ENCODE measurements around the gene LMF1. TPM values are rescaled to one million over a fixed set of nuclear protein-coding genes. Genes with fewer than 3 reads are reported as not detected.

Gene LMF1
- total and polyA plus RNA-seq, 2 of the 8 experiments (the other 6 are each of a cell fraction or from before 2014, with no cell fraction given), result 3.5 to 9.1 TPM

DNA sequence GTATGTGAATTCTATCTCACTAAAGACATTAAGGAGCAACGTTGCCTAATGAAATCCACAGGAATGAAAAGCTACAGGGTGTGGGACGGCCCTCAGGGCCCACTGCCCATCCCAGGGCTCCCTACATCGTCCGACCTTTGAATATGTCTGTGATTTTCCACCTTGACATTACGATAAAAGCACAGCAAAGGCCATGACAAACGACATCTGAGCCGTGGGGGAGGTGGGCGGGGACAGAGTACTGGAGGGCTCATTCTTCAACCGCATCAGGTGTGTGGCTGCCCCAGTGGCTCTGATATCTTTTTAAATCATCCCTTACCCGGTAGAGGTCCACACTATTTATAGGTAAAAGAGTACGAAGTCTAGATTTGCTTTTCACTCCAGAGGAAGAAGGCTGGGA, 35.1 kb downstream of the LMF1 start:
- H3K27me3 ChIP-seq (replicated peaks in 1 of 4; ENCODE audit: control insufficient read depth in 3 of 4, extremely low read depth in 1 of 4, insufficient read depth in 3 of 4, low read length in 3 of 4), result no peaks in the 10 kb centered on the region
- H2BK120ac ChIP-seq (replicated peaks; ENCODE audit: low read depth, low read length), result no peak overlapping the region
- no peak overlapping the region for H2BK12ac ChIP-seq (ENCODE audit: low read depth, low read length)
- H4K20me1 ChIP-seq (replicated peaks in 1 of 2; ENCODE audit: control insufficient read depth in 1 of 2, insufficient read depth in 2 of 2, low read length in 2 of 2), result no peaks in the 10 kb centered on the region
- no peak overlapping the region for H3K14ac ChIP-seq (ENCODE audit: insufficient read length)
- H3K4ac ChIP-seq (replicated peaks; ENCODE audit: insufficient read length, low read depth, low read length), result no peak overlapping the region
- no peak overlapping the region for H3K18ac ChIP-seq (ENCODE audit: extremely low read depth, low read length)
- peaks cover 4 to 56% of the 10 kb centered on the region in 2 experiments; a peak in 3 of 4 replicates for H3K9me3 ChIP-seq (ENCODE audit: insufficient read depth in 2 of 2, low read depth in 1 of 2, low read length in 1 of 2)
- no peak overlapping the region for H3K9ac ChIP-seq (replicated peaks in 1 of 4; ENCODE audit: extremely low read depth in 1 of 4, low read depth in 3 of 4, low read length in 3 of 4)
- FAIRE-seq, result no peak
- POLR2A ChIA-PET (ENCODE audit: partially characterized antibody), result no interaction called here
- H3K4me2 ChIP-seq (ENCODE audit: insufficient read depth in 1 of 2, low read depth in 2 of 2, low read length in 2 of 2), result no peak overlapping the region
- H2BK20ac ChIP-seq (ENCODE audit: low read length), result no peak overlapping the region
- H4K5ac ChIP-seq (ENCODE audit: insufficient read length, low read depth, low read length), result no peak overlapping the region
- H3K27ac ChIP-seq (ENCODE audit: low read depth, low read length), result no peak overlapping the region
- no peaks in the 10 kb centered on the region for H3K79me1 ChIP-seq (ENCODE audit: low read depth, low read length)
- H3K23ac ChIP-seq (ENCODE audit: insufficient read length), result no peak overlapping the region
- CTCF ChIA-PET (ENCODE audit: partially characterized antibody), result no interaction called here
- no peak overlapping the region for H4K91ac ChIP-seq (replicated peaks; ENCODE audit: insufficient read length, low read length)
- WGBS, 2 experiments (ENCODE audit: extremely low coverage in 1 of 2, insufficient coverage in 1 of 2, insufficient read length in 1 of 2, insufficient replicate concordance in 2 of 2, low coverage in 1 of 2, low lambda C conversion rate in 2 of 2, missing lambda C conversion rate in 1 of 2), result 78% methylated on average over 11 of the region's 11 CpGs; no CpG with 5 or more reads in 1 of the 2 experiments
- no peak overlapping the region for H4K8ac ChIP-seq (ENCODE audit: extremely low read depth, insufficient read depth, low read length)
- no peak overlapping the region for H2AFZ ChIP-seq (ENCODE audit: low read length)
- DNase-seq (ENCODE audit: low read depth in 1 of 2, low spot score in 2 of 2), result no peak
- no peaks in the 10 kb centered on the region for H3K23me2 ChIP-seq (ENCODE audit: low read depth, low read length)
- no peak overlapping the region for H2BK15ac ChIP-seq (ENCODE audit: low read length)
- TF ChIP-seq EGR1 (IDR thresholded peaks at IDR 0.05; ENCODE audit: borderline replicate concordance, low read depth, low read length) (no peak), PHF8 (conservative IDR thresholded peaks at IDR 0.05; ENCODE audit: low read depth, low read length) (no peak), CREB1 (IDR thresholded peaks at IDR 0.05) (no peak), SP4 (IDR thresholded peaks at IDR 0.05; ENCODE audit: low read length) (no peak), TBP (IDR thresholded peaks at IDR 0.05; ENCODE audit: low read depth, low read length) (no peak), SUZ12 (IDR thresholded peaks at IDR 0.05; ENCODE audit: low read length) (no peak)
- TF ChIP-seq, protein P1, sequence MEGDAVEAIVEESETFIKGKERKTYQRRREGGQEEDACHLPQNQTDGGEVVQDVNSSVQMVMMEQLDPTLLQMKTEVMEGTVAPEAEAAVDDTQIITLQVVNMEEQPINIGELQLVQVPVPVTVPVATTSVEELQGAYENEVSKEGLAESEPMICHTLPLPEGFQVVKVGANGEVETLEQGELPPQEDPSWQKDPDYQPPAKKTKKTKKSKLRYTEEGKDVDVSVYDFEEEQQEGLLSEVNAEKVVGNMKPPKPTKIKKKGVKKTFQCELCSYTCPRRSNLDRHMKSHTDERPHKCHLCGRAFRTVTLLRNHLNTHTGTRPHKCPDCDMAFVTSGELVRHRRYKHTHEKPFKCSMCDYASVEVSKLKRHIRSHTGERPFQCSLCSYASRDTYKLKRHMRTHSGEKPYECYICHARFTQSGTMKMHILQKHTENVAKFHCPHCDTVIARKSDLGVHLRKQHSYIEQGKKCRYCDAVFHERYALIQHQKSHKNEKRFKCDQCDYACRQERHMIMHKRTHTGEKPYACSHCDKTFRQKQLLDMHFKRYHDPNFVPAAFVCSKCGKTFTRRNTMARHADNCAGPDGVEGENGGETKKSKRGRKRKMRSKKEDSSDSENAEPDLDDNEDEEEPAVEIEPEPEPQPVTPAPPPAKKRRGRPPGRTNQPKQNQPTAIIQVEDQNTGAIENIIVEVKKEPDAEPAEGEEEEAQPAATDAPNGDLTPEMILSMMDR (IDR thresholded peaks at IDR 0.05; ENCODE audit: control extremely low read depth in 1 of 3, insufficient read depth in 1 of 3, low read depth in 1 of 3, low read length in 3 of 3), result no peak
- H3K79me2 ChIP-seq (ENCODE audit: control insufficient read depth in 1 of 2, insufficient read depth in 2 of 2, low read length in 2 of 2), result no peaks in the 10 kb centered on the region
- no peak overlapping the region for H2AK5ac ChIP-seq (ENCODE audit: low read depth, low read length)
- no peak overlapping the region for H3K4me3 ChIP-seq (ENCODE audit: extremely low read depth in 1 of 4, insufficient read depth in 2 of 4, low read depth in 3 of 4, low read length in 4 of 4)
- no peak overlapping the region for H3K56ac ChIP-seq (replicated peaks; ENCODE audit: insufficient read length, low read depth, low read length)
- no peak overlapping the region for H2BK5ac ChIP-seq (ENCODE audit: low read depth, low read length)
- no peaks in the 10 kb centered on the region for H3K36me3 ChIP-seq (ENCODE audit: control insufficient read depth in 2 of 4, insufficient read depth in 4 of 4, low read length in 3 of 4)
- no peaks in the 10 kb centered on the region; a peak in 1 of 7 replicates for H3K4me1 ChIP-seq (replicated peaks in 1 of 4; ENCODE audit: control insufficient read depth in 3 of 4, insufficient read depth in 4 of 4, low read length in 3 of 4)

All from H1 (cell line).